Osteoblast (primary cell): ENCODE measurements around the gene CELF2. TPM values are rescaled to one million over a fixed set of nuclear protein-coding genes. Genes with fewer than 3 reads are reported as not detected.

ENCODE experiments used
- DNase-seq: peaks from one replicate; pipeline ENCODE4 v3.0.0; 2011; ENCODE audit warnings: low spot score, mixed read lengths; ENCODE audit not compliant: insufficient read length; ENCODE audit errors: missing footprints
- H2AFZ ChIP-seq: 2 replicates; pipeline ENCODE4 v1.6.0; 2011; ENCODE audit warnings: mild to moderate bottlenecking, low read length
- H3K27ac ChIP-seq: 2 replicates; pipeline ENCODE4 v1.5.1; 2011; ENCODE audit warnings: mild to moderate bottlenecking, low read depth, low read length, moderate library complexity
- H3K27me3 ChIP-seq: 2 replicates; pipeline ENCODE4 v1.6.0; 2012; ENCODE audit warnings: mild to moderate bottlenecking, control low read depth, inconsistent platforms, low read length, moderate library complexity; ENCODE audit not compliant: insufficient read depth
- H3K36me3 ChIP-seq: 2 replicates; pipeline ENCODE4 v1.5.1; 2011; ENCODE audit warnings: mild to moderate bottlenecking, low read length, control low read depth, moderate library complexity; ENCODE audit not compliant: insufficient read depth
- H3K4me1 ChIP-seq: 2 replicates; pipeline ENCODE4 v1.5.1; 2011; ENCODE audit warnings: mild to moderate bottlenecking, low read length, control low read depth, moderate library complexity; ENCODE audit not compliant: insufficient read depth
- H3K4me2 ChIP-seq: 2 replicates; pipeline ENCODE4 v1.6.0; 2011; ENCODE audit warnings: mild to moderate bottlenecking, low read length; ENCODE audit not compliant: insufficient read depth
- H3K4me3 ChIP-seq: fragments of 200-600 bp; sonication (generic); 3 replicates; pipeline ENCODE4 v1.5.1; 2012; ENCODE audit warnings: mild to moderate bottlenecking, low read length, inconsistent platforms; ENCODE audit not compliant: insufficient read depth
- H3K79me2 ChIP-seq: 2 replicates; pipeline ENCODE4 v1.6.0; 2012; ENCODE audit warnings: mild to moderate bottlenecking, low read length, control low read depth, inconsistent platforms; ENCODE audit not compliant: insufficient read depth
- H3K9me3 ChIP-seq: 2 replicates; pipeline ENCODE4 v1.5.1; 2011; ENCODE audit warnings: low read depth, low read length, control low read depth
- H4K20me1 ChIP-seq: 2 replicates; pipeline ENCODE4 v1.6.0; 2012; ENCODE audit warnings: mild to moderate bottlenecking, low read length, control low read depth; ENCODE audit not compliant: insufficient read depth
- CTCF ChIP-seq: IDR thresholded peaks from 2 replicates; pipeline ENCODE4 v1.5.1; 2011; ENCODE audit warnings: mild to moderate bottlenecking, low read depth, low read length, moderate library complexity; ENCODE audit errors: extremely low read depth
- total RNA-seq: library from RNA; depleted of rRNA; stranded (reverse); fragments of >200 nt; gene quantifications from 2 replicates; pipeline ENCODE4 v1.2.3, GENCODE V29; 2012

The CELF2 gene
- total RNA-seq, 1 donor = 7.6 TPM

GRCh38 chr10:11131112-11131639, 113.5 kb downstream of the CELF2 start:
- Histone ChIP-seq H2AFZ (no peak overlapping the region), H3K4me3 (no peak overlapping the region), H3K79me2 (no peaks in the 10 kb centered on the region), H3K9me3 (no peaks in the 10 kb centered on the region), H3K36me3 (no peaks in the 10 kb centered on the region), H4K20me1 (no peaks in the 10 kb centered on the region), H3K4me1 (no peaks in the 10 kb centered on the region), H3K4me2 (no peak overlapping the region), H3K27me3 (no peaks in the 10 kb centered on the region), H3K27ac (no peak overlapping the region)
- no peak for TF ChIP-seq CTCF
- DNase-seq = no peak

DNA sequence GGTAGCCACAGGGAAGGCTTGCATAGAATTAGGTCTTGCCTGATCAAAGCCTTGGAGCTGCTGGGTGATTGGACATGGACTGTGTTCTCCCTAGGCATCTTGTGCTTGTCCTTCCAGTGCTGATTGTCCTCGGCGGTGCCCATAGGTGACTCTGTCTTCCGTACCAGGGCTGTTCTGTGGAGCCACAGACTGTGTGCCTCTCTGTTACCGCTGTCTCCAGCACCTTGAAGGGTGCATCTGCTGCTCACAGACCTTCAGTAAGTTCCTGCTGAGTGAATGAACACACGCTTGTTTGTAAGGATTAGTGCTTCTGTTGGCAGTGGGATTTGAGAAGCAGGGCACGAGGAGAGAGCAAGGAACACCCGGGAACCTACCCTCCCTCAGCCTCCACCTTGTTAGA, 116.7 kb downstream of the CELF2 start:
- DNase-seq = no peak
- Histone ChIP-seq H3K27ac (no peak overlapping the region), H3K36me3 (no peaks in the 10 kb centered on the region), H3K27me3 (no peaks in the 10 kb centered on the region), H4K20me1 (no peaks in the 10 kb centered on the region), H3K4me1 (no peaks in the 10 kb centered on the region), H3K4me2 (no peak overlapping the region), H2AFZ (no peak overlapping the region), H3K79me2 (no peaks in the 10 kb centered on the region), H3K9me3 (no peaks in the 10 kb centered on the region), H3K4me3 (no peak overlapping the region)
- no peak for TF ChIP-seq CTCF

- no peak overlapping the region for H3K4me3 ChIP-seq
- no peak for TF ChIP-seq CTCF
- H3K4me2 ChIP-seq = no peak overlapping the region
- DNase-seq = no peak
- no peak overlapping the region for H2AFZ ChIP-seq
- no peaks in the 10 kb centered on the region for H3K79me2 ChIP-seq
- H3K36me3 ChIP-seq = no peaks in the 10 kb centered on the region
- H3K27me3 ChIP-seq = no peaks in the 10 kb centered on the region
- H3K27ac ChIP-seq = no peak overlapping the region
- H3K4me1 ChIP-seq = no peaks in the 10 kb centered on the region
- H4K20me1 ChIP-seq = no peaks in the 10 kb centered on the region
- H3K9me3 ChIP-seq = no peaks in the 10 kb centered on the region
Observed at GRCh38 chr10:11135709-11136108, 118.0 kb downstream of the CELF2 start.

- no peaks in the 10 kb centered on the region for H3K36me3 ChIP-seq
- no peak overlapping the region for H3K27ac ChIP-seq
- H3K4me3 ChIP-seq = no peak overlapping the region
- no peak for TF ChIP-seq CTCF
- H3K9me3 ChIP-seq = no peaks in the 10 kb centered on the region
- no peaks in the 10 kb centered on the region for H4K20me1 ChIP-seq
- H2AFZ ChIP-seq = no peak overlapping the region
- no peak overlapping the region for H3K4me2 ChIP-seq
- H3K27me3 ChIP-seq = no peaks in the 10 kb centered on the region
- H3K4me1 ChIP-seq = no peaks in the 10 kb centered on the region
- H3K79me2 ChIP-seq = no peaks in the 10 kb centered on the region
- DNase-seq = no peak
Observed at GRCh38 chr10:11138314-11139033, 120.8 kb downstream of the CELF2 start.
